ENCODE data around the gene MS4A4A.

MS4A4A gene

GRCh38 chr11:60349990-60350389 is 69.5 kb downstream of the MS4A4A start:
- no peak for DNase-seq (ENCODE audit: low spot score)

GRCh38 chr11:60357771-60358170 is 77.3 kb downstream of the MS4A4A start:
- DNase-seq (ENCODE audit: low spot score), result no peak
